HEK293 (cell line): Measurements from ENCODE around the gene ME3.

Experiments
- CTCF ChIA-PET: fragments of 350-600 bp; formaldehyde crosslinking; extraction: SDS; loops from one replicate; lab custom pipeline; 2021; ENCODE audit warnings: antibody characterized with exemption; lab: Yijun Ruan, JAX
- POLR2A ChIA-PET: fragments of 300-600 bp; formaldehyde crosslinking; extraction: SDS; loops from one replicate; lab custom pipeline; 2020; ENCODE audit warnings: antibody characterized with exemption, inconsistent platforms; lab: Yijun Ruan, JAX
- H3K27ac ChIP-seq: fragments of 200-500 bp; sonication (Bioruptor generic); 2 replicates; pipeline ENCODE4 v1.5.1; 2014; ENCODE audit warnings: low read depth, low read length, control low read depth, inconsistent platforms; ENCODE audit errors: extremely low read depth
- H3K36me3 ChIP-seq, 2 experiments: fragments of 200-500 bp in 1 of 2; sonication (Bioruptor generic) in 1 of 2; 1 replicate in 1 of 2; 2 replicates in 1 of 2; pipeline ENCODE4 v1.5.1; 2014 to 2017; ENCODE audit warnings: inconsistent platforms in 2 of 2, low read length in 2 of 2; ENCODE audit not compliant: control insufficient read depth in 2 of 2, insufficient read depth in 1 of 2
- H3K4me1 ChIP-seq: fragments of 200-500 bp; sonication (Bioruptor generic); 2 replicates; pipeline ENCODE4 v1.5.1; 2014; ENCODE audit warnings: mild to moderate bottlenecking, low read length, inconsistent platforms; ENCODE audit not compliant: control insufficient read depth, insufficient read depth
- H3K4me3 ChIP-seq: 2 replicates; pipeline ENCODE4 v1.5.1; 2011; ENCODE audit warnings: low read depth, mild to moderate bottlenecking, control low read depth, low read length, moderate library complexity
- H3K9me3 ChIP-seq: fragments of 200-500 bp; sonication (Bioruptor generic); 2 replicates; pipeline ENCODE4 v1.5.1; 2014; ENCODE audit warnings: low read depth, low read length, inconsistent platforms; ENCODE audit not compliant: control insufficient read depth, insufficient read depth
- CTCF ChIP-seq: fragments of 450-650 bp; formaldehyde crosslinking; IDR thresholded peaks from 2 replicates; pipeline ENCODE4 v1.5.1; 2016; ENCODE audit warnings: missing biosample characterization, missing genetic modification characterization
- FEZF1 ChIP-seq: fragments of 450-650 bp; formaldehyde crosslinking; IDR thresholded peaks from 2 replicates; pipeline ENCODE4 v1.5.1; 2016; ENCODE audit warnings: missing biosample characterization, missing genetic modification characterization
- PATZ1 ChIP-seq: fragments of 450-650 bp; formaldehyde crosslinking; IDR thresholded peaks from 2 replicates; pipeline ENCODE4 v1.5.1; 2016; ENCODE audit warnings: missing biosample characterization, missing genetic modification characterization
- PRDM1 ChIP-seq: fragments of 450-650 bp; formaldehyde crosslinking; IDR thresholded peaks from 2 replicates; pipeline ENCODE4; 2016; ENCODE audit warnings: missing biosample characterization, missing genetic modification characterization
- SCRT1 ChIP-seq: fragments of 450-650 bp; formaldehyde crosslinking; IDR thresholded peaks from 2 replicates; pipeline ENCODE4 v1.5.1; 2016; ENCODE audit warnings: missing biosample characterization, missing genetic modification characterization, borderline replicate concordance
- TCF7L2 ChIP-seq: IDR thresholded peaks from 2 replicates; pipeline ENCODE4 v1.6.1; 2011; ENCODE audit warnings: low read depth, mild to moderate bottlenecking, inconsistent platforms, low read length, moderate library complexity, borderline replicate concordance
- YY1 ChIP-seq: fragments of 450-650 bp; formaldehyde crosslinking; IDR thresholded peaks from 2 replicates; pipeline ENCODE4 v1.5.1; 2018; ENCODE audit warnings: missing biosample characterization, missing genetic modification characterization
- ZBTB1 ChIP-seq: fragments of 450-650 bp; formaldehyde crosslinking; IDR thresholded peaks from 2 replicates; pipeline ENCODE4 v1.5.1; 2016; ENCODE audit warnings: missing biosample characterization, missing genetic modification characterization
- ZBTB11 ChIP-seq: fragments of 450-650 bp; formaldehyde crosslinking; conservative IDR thresholded peaks from 2 replicates; pipeline ENCODE4 v1.5.1; 2016; ENCODE audit warnings: low read depth, missing biosample characterization, missing genetic modification characterization
- ZEB2 ChIP-seq: fragments of 450-650 bp; formaldehyde crosslinking; IDR thresholded peaks from 2 replicates; pipeline ENCODE4 v1.5.1; 2016; ENCODE audit warnings: missing biosample characterization, missing genetic modification characterization
- ZFP37 ChIP-seq: fragments of 450-650 bp; formaldehyde crosslinking; IDR thresholded peaks from 2 replicates; pipeline ENCODE4 v1.5.1; 2016; ENCODE audit warnings: missing biosample characterization, missing genetic modification characterization
- ZFP69B ChIP-seq: fragments of 450-650 bp; formaldehyde crosslinking; IDR thresholded peaks from 2 replicates; pipeline ENCODE4 v1.5.1; 2016; ENCODE audit warnings: missing biosample characterization, missing genetic modification characterization
- ZNF112 ChIP-seq: fragments of 450-650 bp; formaldehyde crosslinking; IDR thresholded peaks from 2 replicates; pipeline ENCODE4 v1.5.0; 2017; ENCODE audit warnings: missing biosample characterization, missing genetic modification characterization
- ZNF138 ChIP-seq: fragments of 450-650 bp; formaldehyde crosslinking; IDR thresholded peaks from 2 replicates; pipeline ENCODE4 v1.5.1; 2016; ENCODE audit warnings: missing biosample characterization, missing genetic modification characterization, borderline replicate concordance
- ZNF239 ChIP-seq: fragments of 450-650 bp; formaldehyde crosslinking; IDR thresholded peaks from 2 replicates; pipeline ENCODE4 v1.5.1; 2016; ENCODE audit warnings: missing biosample characterization, missing genetic modification characterization
- ZNF341 ChIP-seq: fragments of 450-650 bp; formaldehyde crosslinking; IDR thresholded peaks from 2 replicates; pipeline ENCODE4; 2016; ENCODE audit warnings: low read depth, missing biosample characterization, missing genetic modification characterization
- ZNF560 ChIP-seq: fragments of 450-650 bp; formaldehyde crosslinking; IDR thresholded peaks from 2 replicates; pipeline ENCODE4 v1.5.1; 2017; ENCODE audit warnings: missing biosample characterization, missing genetic modification characterization, borderline replicate concordance
- ZNF626 ChIP-seq: fragments of 450-650 bp; sonication (Bioruptor Pico); formaldehyde crosslinking; IDR thresholded peaks from 2 replicates; pipeline ENCODE4 v1.5.1; 2018; ENCODE audit warnings: missing biosample characterization, missing genetic modification characterization, inconsistent platforms
- ZNF837 ChIP-seq: fragments of 450-650 bp; formaldehyde crosslinking; IDR thresholded peaks from 2 replicates; pipeline ENCODE4 v1.5.1; 2016; ENCODE audit warnings: missing biosample characterization, missing genetic modification characterization
- ZSCAN16 ChIP-seq: fragments of 450-650 bp; formaldehyde crosslinking; IDR thresholded peaks from 2 replicates; pipeline ENCODE4 v1.5.1; 2016; ENCODE audit warnings: missing biosample characterization, missing genetic modification characterization
- TF ChIP-seq, protein P1 (sequence below): sonication (generic); formaldehyde crosslinking; IDR thresholded peaks from 2 replicates; pipeline ENCODE4 v1.8.1; 2022; ENCODE audit warnings: mild to moderate bottlenecking, moderate library complexity, missing genetic modification reagents

Gene ME3

DNA sequence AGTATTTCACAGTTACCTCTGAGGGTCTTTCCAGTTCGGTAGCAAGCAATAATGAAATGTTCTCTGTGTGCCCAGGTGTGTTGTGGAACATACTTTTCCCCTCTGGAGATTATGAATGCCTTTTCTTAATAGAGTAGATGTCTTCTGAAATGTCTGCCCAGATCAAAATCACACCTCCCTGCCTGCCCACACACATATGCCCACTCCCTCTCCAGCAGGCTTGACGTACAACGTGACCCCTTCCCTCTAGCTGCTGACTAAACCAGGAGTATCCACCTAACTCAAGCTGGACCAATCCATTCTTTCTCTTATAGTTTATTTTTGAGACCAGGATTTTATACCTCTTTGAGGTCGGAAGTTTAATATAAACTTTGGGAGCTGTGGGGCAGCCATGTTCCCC is 48.7 kb downstream of the ME3 start:
- CTCF ChIA-PET: interaction anchor here (0.9 kb wide), 1 partner anchor 9 kb away, joined by 4 read pairs; no protein-coding TSS in a partner anchor
- H3K4me1 ChIP-seq: no peaks in the 10 kb centered on the region
- H3K27ac ChIP-seq: no peak overlapping the region
- TF ChIP-seq ZNF138: no peak
- TF ChIP-seq, all 188 proteins: peak for 0
- H3K9me3 ChIP-seq: no peaks in the 10 kb centered on the region
- no peaks in the 10 kb centered on the region for H3K36me3 ChIP-seq
- POLR2A ChIA-PET: no interaction called here
- H3K4me3 ChIP-seq: no peak overlapping the region

GRCh38 chr11:86623041-86623621 is 49.3 kb downstream of the ME3 start:
- no peak overlapping the region for H3K27ac ChIP-seq
- no peaks in the 10 kb centered on the region for H3K36me3 ChIP-seq
- ChIA-PET CTCF (interaction anchor here (3.1 kb wide), 1 partner anchor 15 kb away, joined by 14 read pairs; no protein-coding TSS in a partner anchor), POLR2A (no interaction called here)
- no peaks in the 10 kb centered on the region for H3K9me3 ChIP-seq
- no peaks in the 10 kb centered on the region for H3K4me1 ChIP-seq
- no peak for TF ChIP-seq ZEB2 (tag by site-specific recombination)
- no peak for TF ChIP-seq TCF7L2
- TF ChIP-seq YY1 (tag by site-specific recombination): no peak
- TF ChIP-seq PRDM1 (tag by site-specific recombination): no peak
- no peak for TF ChIP-seq ZNF626 (tag by site-specific recombination)
- TF ChIP-seq CTCF (tag by site-specific recombination): no peak
- TF ChIP-seq ZNF837 (tag by site-specific recombination): no peak
- TF ChIP-seq ZNF341: no peak
- TF ChIP-seq ZBTB11: no peak
- TF ChIP-seq PATZ1 (tag by site-specific recombination): no peak
- no peak for TF ChIP-seq ZNF560 (tag by site-specific recombination)
- no peak for TF ChIP-seq SCRT1 (tag by site-specific recombination)
- TF ChIP-seq ZNF112 (tag by site-specific recombination): no peak
- no peak for TF ChIP-seq ZBTB1 (tag by site-specific recombination)
- TF ChIP-seq ZNF239 (tag by site-specific recombination): no peak
- TF ChIP-seq ZSCAN16: no peak
- no peak for TF ChIP-seq ZFP37 (tag by site-specific recombination)
- TF ChIP-seq ZFP69B (tag by site-specific recombination): no peak
- TF ChIP-seq, protein P1, sequence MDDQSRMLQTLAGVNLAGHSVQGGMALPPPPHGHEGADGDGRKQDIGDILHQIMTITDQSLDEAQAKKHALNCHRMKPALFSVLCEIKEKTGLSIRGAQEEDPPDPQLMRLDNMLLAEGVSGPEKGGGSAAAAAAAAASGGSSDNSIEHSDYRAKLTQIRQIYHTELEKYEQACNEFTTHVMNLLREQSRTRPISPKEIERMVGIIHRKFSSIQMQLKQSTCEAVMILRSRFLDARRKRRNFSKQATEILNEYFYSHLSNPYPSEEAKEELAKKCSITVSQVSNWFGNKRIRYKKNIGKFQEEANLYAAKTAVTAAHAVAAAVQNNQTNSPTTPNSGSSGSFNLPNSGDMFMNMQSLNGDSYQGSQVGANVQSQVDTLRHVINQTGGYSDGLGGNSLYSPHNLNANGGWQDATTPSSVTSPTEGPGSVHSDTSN (CRISPR knock-in tag): no peak
- TF ChIP-seq FEZF1: no peak
- TF ChIP-seq, all 188 proteins: peak for 0
- no peak overlapping the region for H3K4me3 ChIP-seq
